Hematopoietic multipotent progenitor cell treated with erythropoietin and hydrocortisone succinate and interleukin-3 and kit ligand, for 6 days (in vitro differentiated cells): ENCODE data around the gene CENPVL1.
"Not testable (repeated sequence)": the region's sequence is repeated elsewhere in the genome, so short reads cannot be mapped to it uniquely, and the experiment has no call there.

Experiments used
- DNase-seq: peaks from one replicate; pipeline ENCODE4 v3.0.0-alpha.2; 2015

The CENPVL1 gene

DNA sequence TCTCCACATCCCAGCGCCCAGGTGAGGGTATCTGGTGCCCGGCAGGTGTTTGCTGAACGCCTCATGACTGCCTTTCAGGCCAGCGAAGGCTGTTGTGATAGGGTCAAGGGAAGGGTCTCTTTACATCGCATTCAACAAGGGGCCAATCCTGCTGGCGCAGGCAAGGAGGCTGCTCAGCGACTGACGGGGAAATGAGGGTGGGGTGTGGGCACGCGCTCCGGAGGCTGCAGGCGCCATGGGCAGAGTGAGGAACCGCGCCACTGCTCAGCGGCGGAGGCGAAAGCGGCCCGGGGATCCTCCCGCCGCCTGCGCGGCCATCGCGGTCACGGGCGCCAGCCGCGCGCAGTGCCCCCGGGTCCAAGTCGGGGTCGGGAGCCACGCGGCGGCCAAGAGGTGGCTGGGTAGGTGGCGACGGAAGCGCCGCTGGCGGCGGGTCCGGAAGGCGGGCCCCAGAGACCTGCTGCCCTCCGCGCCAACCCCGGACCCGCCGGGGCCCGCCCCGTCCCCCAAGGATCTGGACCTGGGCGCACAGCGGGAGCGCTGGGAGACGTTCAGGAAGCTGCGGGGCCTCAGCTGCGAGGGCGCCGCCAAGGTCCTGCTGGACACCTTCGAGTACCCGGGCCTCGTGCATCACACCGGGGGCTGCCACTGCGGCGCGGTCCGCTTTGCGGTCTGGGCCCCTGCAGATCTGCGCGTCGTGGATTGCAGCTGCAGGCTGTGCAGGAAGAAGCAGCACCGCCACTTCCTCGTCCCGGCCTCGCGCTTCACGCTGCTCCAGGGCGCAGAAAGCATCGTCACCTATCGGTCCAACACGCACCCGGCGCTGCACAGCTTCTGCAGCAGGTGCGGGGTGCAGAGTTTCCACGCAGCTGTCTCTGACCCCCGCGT, at the start of gene CENPVL1:
Gene CENPVL1 (plus strand): TSS at position 236 of the 888 bp plus-strand sequence. CDS start 0 bp downstream, at position 236.
- not testable (repeated sequence) for DNase-seq

DNA sequence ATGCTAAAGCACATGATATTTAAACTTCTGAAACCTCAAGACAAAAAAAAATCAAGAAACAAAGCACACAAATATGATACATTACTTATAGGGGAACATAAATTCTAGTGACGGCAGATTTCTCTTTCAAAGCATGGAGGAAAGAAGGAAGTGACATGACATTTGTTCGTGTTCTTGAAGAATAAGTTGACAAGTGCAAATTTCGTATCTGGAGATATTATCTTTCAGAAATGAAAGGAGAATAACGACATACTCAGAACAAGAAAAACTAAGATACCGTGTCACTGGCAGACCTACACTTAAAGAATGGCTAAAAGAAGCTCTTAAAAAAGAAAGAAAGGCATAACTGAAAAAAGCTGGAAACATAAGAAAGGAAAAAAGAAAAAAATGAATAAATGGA, 44.3 kb upstream of the CENPVL1 start:
- peak; percentile 1 for DNase-seq

DNA sequence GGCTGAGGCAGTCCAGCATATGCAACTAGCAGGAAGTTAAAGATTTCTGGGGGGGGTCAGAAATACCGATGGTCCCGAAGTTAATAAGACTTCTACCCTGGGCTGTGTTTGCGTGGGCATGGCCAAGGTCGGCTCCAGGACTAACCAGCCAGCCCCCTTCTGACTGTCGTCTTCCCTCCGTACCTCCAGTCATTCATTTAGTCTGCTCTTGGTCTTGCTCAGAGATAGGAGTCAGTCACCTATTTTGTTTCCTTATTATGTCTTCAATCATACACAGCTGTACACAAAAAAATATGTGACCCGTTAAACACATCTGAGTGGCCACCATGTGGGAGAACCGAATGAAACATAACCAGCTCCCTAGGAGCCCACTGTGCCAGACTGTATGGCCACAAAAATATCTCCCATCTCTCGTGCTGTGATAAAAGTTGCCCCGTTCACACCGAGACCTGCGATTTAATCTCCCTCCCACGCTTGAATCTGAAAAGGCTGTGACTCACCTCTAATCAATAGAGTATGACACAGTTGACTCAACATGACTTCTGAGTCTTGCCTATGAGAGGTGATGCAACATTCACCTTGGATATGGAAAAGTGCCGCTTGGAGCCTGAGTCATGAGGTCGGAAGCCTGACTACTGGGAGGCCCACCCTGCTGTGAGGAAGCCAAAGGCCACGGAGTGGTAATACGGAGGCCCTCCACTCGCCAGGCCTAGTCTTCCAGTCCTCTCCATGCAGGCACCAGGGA, 30.5 kb upstream of the CENPVL1 start:
- DNase-seq: not testable (repeated sequence)

DNA sequence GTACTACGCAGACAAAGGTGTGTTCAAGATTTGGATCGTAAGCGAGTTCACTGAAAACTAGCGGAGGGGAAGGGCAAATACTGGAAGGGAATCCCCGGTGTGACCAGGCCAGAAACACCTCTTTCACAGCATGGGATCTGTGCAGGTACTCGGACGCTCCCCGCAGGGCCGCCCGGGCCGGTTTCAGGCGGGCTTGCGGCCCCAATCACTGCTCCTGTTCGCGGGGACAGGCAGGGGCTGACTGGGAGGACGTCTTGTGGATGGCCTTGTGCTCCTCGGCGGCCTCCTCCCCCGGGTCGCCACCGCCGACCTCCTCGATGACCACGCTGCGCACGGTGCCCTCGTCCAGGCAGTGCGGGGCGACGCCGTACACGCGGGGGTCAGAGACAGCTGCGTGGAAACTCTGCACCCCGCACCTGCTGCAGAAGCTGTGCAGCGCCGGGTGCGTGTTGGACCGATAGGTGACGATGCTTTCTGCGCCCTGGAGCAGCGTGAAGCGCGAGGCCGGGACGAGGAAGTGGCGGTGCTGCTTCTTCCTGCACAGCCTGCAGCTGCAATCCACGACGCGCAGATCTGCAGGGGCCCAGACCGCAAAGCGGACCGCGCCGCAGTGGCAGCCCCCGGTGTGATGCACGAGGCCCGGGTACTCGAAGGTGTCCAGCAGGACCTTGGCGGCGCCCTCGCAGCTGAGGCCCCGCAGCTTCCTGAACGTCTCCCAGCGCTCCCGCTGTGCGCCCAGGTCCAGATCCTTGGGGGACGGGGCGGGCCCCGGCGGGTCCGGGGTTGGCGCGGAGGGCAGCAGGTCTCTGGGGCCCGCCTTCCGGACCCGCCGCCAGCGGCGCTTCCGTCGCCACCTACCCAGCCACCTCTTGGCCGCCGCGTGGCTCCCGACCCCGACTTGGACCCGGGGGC, 28.2 kb upstream of the CENPVL1 start:
- not testable (repeated sequence) for DNase-seq

DNA sequence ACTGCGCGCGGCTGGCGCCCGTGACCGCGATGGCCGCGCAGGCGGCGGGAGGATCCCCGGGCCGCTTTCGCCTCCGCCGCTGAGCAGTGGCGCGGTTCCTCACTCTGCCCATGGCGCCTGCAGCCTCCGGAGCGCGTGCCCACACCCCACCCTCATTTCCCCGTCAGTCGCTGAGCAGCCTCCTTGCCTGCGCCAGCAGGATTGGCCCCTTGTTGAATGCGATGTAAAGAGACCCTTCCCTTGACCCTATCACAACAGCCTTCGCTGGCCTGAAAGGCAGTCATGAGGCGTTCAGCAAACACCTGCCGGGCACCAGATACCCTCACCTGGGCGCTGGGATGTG, 27.6 kb upstream of the CENPVL1 start, which contains the start of gene CENPVL2:
Gene CENPVL2 (minus strand): TSS at position 112 of the 343 bp plus-strand sequence. CDS start 0 bp downstream, at position 112.
- DNase-seq: not testable (repeated sequence)

DNA sequence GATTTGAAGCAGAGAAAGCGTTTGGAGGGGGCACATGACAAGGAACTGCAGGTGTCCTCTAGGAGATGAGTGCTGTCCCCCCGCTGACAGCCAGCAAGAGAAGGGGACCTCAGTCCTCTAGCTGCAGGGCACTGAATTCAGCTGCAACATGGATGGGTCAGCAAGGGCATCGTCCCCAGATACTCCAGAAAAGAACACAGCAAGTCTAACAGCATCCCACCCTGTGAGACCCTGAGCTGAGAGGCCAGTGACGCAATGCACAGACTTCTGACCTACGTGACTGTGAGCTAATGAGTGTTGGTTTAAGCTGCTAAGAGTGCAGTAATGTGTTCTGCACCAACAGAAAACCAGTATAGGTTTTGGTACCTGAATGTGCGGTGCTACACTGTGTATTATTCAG, 16.1 kb upstream of the CENPVL1 start:
- DNase-seq: no peak

DNA sequence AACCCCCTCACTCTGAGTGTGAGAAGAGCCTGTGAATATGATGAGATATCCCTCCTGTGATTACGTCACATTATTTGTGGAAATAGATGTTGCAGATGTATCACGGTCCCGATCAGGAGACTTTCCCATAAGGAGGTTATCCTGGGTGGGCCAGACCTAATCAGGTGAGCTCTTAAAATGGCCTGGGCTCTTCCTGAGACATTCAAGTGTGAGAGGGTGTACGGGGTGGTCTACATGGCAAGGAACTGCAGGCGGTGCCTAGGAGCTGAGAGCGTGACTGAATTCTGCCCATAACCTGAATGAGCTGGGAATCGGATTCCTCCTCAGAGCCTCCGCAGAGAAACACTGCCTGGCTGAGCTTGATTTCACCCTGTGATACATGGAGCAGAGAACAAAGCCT, 12.9 kb upstream of the CENPVL1 start:
- DNase-seq: no peak

DNA sequence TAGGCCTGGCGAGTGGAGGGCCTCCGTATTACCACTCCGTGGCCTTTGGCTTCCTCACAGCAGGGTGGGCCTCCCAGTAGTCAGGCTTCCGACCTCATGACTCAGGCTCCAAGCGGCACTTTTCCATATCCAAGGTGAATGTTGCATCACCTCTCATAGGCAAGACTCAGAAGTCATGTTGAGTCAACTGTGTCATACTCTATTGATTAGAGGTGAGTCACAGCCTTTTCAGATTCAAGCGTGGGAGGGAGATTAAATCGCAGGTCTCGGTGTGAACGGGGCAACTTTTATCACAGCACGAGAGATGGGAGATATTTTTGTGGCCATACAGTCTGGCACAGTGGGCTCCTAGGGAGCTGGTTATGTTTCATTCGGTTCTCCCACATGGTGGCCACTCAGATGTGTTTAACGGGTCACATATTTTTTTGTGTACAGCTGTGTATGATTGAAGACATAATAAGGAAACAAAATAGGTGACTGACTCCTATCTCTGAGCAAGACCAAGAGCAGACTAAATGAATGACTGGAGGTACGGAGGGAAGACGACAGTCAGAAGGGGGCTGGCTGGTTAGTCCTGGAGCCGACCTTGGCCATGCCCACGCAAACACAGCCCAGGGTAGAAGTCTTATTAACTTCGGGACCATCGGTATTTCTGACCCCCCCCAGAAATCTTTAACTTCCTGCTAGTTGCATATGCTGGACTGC, 2.8 kb downstream of the CENPVL1 start:
- not testable (repeated sequence) for DNase-seq

DNA sequence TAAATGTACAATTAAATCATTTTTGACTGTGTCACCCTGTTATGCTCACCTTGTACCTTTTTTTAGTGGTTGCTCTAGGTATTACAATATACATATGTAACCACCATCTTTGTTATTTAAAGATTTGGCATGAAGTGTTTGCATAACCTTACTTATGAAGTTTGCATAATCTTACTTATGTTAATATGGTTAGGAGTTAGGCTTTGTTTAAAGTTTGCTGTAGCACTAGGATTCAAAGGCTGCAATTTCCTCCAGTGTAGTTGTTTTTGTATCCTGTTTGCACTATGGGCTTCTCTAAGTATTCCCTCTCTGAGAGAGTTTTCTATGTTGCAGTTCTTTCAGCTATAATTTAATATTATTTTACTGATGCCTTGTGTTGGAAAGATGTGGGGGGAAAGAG, 17.9 kb downstream of the CENPVL1 start:
- no peak for DNase-seq

DNA sequence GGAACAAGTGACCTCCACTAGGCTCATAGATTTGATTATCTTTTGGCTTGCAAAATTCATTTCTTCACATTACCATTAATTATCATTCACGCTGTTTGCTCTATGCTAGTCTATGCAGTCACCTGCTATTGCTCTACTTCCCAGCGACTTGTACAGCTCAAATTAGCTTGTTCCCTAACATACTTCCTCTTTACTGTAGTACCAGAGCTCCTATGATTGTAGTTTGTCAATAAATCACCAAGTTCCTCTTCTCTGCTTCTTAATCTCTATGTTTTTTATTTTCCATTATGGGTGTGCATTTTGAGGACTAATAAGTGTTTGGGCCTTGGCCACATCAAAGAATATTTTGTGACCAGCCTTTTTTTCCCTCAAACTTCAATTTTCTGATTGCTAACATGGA, 26.8 kb downstream of the CENPVL1 start:
- peak; percentile 8 for DNase-seq

DNA sequence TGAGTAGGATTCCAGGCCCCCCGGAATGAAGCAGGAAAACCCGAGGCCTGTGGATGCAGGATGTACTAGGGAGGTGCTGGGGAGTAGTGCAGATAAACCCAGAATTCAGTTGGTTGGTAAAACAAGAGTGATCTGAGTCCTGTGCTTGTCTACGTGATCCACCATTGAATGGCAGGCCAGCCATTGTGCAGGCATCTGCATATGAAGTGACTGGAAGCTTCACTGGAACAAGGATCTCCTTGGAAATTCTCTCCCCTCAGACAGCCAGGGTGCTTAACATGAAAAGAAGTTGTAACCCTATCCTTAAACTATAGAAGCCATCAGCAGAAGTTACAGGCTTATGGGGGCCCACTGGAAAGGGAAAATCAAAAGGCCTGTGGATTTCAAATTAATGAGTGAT, 32.3 kb downstream of the CENPVL1 start:
- no peak for DNase-seq

DNA sequence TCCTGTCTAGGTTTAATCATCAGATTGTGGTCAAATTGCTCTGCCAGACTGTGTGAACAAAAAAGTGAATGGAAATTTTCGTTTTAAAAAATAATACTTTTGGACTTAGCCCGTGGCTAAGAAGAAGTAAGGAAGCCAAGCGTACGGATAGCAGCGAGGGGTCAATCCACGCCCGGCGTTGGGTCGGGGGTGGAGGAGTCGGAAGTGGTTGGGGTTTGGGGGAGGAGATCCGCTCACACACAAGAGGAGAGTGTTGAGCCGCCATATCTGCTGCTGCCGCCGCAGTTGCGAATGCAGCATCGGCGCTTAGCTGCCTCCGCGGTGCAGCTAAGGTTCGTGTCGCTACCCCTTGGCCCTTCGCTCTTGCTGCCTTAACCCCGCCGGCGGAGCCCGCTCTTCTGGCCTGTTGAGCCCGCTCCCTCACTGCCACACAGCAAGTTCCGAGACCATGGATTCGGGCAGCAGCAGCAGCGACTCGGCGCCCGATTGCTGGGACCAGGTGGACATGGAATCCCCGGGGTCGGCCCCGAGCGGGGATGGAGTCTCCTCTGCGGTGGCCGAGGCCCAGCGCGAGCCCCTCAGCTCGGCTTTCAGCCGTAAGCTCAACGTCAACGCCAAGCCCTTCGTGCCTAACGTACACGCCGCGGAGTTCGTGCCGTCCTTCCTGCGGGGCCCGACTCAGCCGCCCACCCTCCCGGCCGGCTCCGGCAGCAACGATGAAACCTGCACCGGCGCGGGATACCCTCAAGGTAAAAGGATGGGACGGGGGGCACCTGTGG, 33.1 kb downstream of the CENPVL1 start, which contains the start of gene GSPT2:
Gene GSPT2 (plus strand): TSS at position 264 of the 779 bp plus-strand sequence. CDS start 185 bp downstream, at position 449.
- DNase-seq: peak; percentile 80

DNA sequence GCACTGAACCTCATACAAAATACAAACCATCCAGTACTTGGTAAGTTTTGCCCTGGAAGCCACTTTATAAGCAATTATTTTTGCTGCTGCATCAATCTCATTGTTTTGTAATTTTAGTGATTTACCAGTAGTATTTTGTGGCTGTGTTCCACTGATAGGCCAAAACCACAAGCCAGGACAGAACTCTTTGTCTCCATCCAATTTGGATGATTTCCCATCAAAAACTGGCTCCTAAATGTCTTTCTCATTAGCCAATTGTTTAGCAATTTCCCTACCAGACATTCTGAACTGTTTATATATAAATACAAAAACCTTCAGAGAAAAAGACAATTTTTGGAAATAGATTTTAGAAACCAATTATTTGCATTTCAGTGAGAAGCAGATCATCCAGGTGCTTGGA, 37.4 kb downstream of the CENPVL1 start:
- no peak for DNase-seq

DNA sequence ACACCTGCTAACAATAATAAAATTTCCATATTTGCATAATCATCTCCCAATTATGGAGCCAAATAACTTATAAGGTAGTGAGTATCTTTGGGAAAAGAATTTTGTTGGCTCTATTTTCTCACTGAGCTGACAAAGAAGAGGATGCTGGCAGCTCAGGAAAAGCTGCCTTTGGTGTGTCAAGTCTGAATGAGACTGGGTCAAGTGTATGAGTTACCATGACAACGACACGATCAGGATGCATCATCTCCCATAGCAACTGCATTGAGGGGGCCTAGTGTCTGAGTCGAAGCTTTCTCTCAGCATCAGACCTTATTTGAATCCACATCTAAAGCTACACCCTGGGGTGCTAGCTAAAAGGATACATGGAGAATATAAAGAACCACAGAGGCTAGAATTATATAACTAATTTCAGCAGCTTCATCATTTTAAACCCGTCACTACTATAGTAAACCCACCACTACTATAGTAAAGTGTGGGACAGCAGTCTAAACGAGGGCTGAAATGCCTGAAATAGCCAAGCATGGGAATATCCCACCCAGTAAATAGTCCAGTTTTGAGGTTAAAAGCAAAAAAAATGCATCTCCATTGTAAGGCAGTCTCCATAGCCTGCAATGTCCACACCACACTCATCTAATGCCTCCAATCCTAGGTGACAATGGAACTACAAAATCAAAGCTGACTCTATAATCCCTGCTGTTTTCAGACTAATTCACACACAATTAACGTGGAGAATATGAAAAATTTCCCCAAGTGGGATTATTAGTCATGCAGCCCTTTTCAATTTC, 48.9 kb downstream of the CENPVL1 start:
- DNase-seq: no peak

DNA sequence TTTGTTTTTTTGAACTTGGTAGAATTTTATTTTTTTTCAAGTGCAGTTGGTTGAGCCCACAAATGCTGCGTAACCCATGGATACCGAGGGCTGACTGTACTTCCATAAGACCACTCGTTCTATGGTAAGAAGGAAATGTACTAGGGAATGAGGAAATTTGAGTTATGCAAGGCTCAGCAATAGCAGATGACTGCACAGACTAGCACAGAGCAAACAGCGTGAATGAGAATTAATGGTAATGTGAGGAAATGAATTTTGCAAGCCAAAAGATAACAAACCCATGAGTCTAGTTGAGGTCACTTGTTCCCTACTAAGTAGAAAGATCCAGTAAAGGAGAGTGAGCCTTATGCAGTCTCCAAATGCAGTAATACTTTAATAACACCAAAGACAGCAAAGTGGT, 50.3 kb downstream of the CENPVL1 start:
- DNase-seq: no peak
